GM12878 (cell line): ENCODE data around the gene ZNF708. TPM values are rescaled to one million over a fixed set of nuclear protein-coding genes. Genes with fewer than 3 reads are reported as not detected.

ENCODE experiments used
- ATAC-seq: fragments of 200-7000 bp; cut with Tn5 transposase; 3 replicates; pipeline ENCODE4 v1.9.1; 2020; ENCODE audit warnings: mild to moderate bottlenecking, moderate library complexity
- BruUV-seq: library from RNA; stranded (reverse); fragments of 400-500 nt; replicated peaks from 2 replicates; lab custom pipeline; 2021; lab: Mats Ljungman, UMichigan
- CTCF ChIA-PET: fragments of 300-600 bp; sonication (Branson Sonifier 250); formaldehyde crosslinking; extraction: SDS; loops from one replicate; lab custom pipeline; 2021; ENCODE audit warnings: inconsistent platforms; lab: Yijun Ruan, JAX
- POLR2A ChIA-PET: fragments of 350-600 bp; formaldehyde crosslinking; extraction: SDS; loops from one replicate; lab custom pipeline; 2021; ENCODE audit warnings: inconsistent platforms; lab: Charles Lee
- RAD21 ChIA-PET: fragments of 300-600 bp; sonication (Branson Sonifier 250); formaldehyde crosslinking; loops from one replicate; lab custom pipeline; 2023; ENCODE audit warnings: antibody characterized with exemption; ENCODE audit not compliant: unreplicated experiment; lab: Charles Lee
- SMC1A ChIA-PET: fragments of 300-600 bp; sonication (Branson Sonifier 250); formaldehyde crosslinking; loops from one replicate; lab custom pipeline; 2023; ENCODE audit not compliant: unreplicated experiment, uncharacterized antibody; lab: Charles Lee
- DNase-seq: peaks from one replicate; pipeline ENCODE4 v3.0.0-alpha.2; 2011; ENCODE audit warnings: low read depth, low spot score
- FAIRE-seq: peaks from 3 replicates; lab custom pipeline; 2011; peaks lifted over from hg19 to GRCh38; lab: Jason Lieb, UNC
- H2AFZ ChIP-seq: 2 replicates; pipeline ENCODE4 v1.6.0; 2011; ENCODE audit warnings: low read depth, low read length, control low read depth; ENCODE audit not compliant: control insufficient read depth
- H3K27ac ChIP-seq: 2 replicates; pipeline ENCODE4 v1.5.1; 2011; ENCODE audit warnings: control low read depth; ENCODE audit not compliant: control insufficient read depth, insufficient read depth
- H3K27me3 ChIP-seq, 2 experiments: replicated peaks in 1 of 2; 2 replicates each; pipeline versions ENCODE4 v1.6.0 to v1.6.1; 2011; ENCODE audit warnings: low read length in 1 of 2; ENCODE audit not compliant: control insufficient read depth in 2 of 2, insufficient read depth in 2 of 2
- H3K36me3 ChIP-seq, 2 experiments: 2 replicates each; pipeline ENCODE4 v1.5.1; 2011; ENCODE audit warnings: low read length in 1 of 2; ENCODE audit not compliant: control insufficient read depth in 2 of 2, insufficient read depth in 2 of 2
- H3K4me1 ChIP-seq: 2 replicates; pipeline ENCODE4 v1.6.1; 2011; ENCODE audit warnings: mild to moderate bottlenecking, low read length, moderate library complexity, mixed read lengths; ENCODE audit not compliant: control insufficient read depth, insufficient read depth
- H3K4me2 ChIP-seq: 2 replicates; pipeline ENCODE4 v1.6.0; 2011; ENCODE audit warnings: control low read depth; ENCODE audit not compliant: control insufficient read depth, insufficient read depth
- H3K4me3 ChIP-seq: fragments of 200-600 bp; sonication (generic); 2 replicates; pipeline ENCODE4 v1.5.1; 2016
- H3K79me2 ChIP-seq: 2 replicates; pipeline ENCODE4 v1.6.0; 2011; ENCODE audit warnings: low read length; ENCODE audit not compliant: control insufficient read depth, insufficient read depth
- H3K9ac ChIP-seq: 2 replicates; pipeline ENCODE4 v1.8.0; 2011; ENCODE audit warnings: low read length, control low read depth, mixed read lengths; ENCODE audit not compliant: control insufficient read depth, insufficient read depth
- H3K9me3 ChIP-seq: replicated peaks from 3 replicates; pipeline ENCODE4 v1.5.1; 2011; ENCODE audit warnings: mild to moderate bottlenecking, low read length; ENCODE audit not compliant: control insufficient read depth, insufficient read depth
- H4K20me1 ChIP-seq: 2 replicates; pipeline ENCODE4 v1.6.0; 2011; ENCODE audit not compliant: control insufficient read depth, insufficient read depth
- BRCA1 ChIP-seq: IDR thresholded peaks from 2 replicates; pipeline ENCODE4 v1.6.1; 2011; ENCODE audit warnings: low read depth, low read length, improper control_type of control experiment
- CREB1 ChIP-seq: IDR thresholded peaks from 2 replicates; pipeline ENCODE4 v1.6.1; 2012; ENCODE audit warnings: low read depth, mild to moderate bottlenecking, inconsistent platforms
- DPF2 ChIP-seq: fragments of 450-650 bp; IDR thresholded peaks from 2 replicates; pipeline ENCODE4 v1.6.1; 2017; ENCODE audit warnings: mild to moderate bottlenecking
- PML ChIP-seq: IDR thresholded peaks from 2 replicates; pipeline ENCODE4 v1.6.1; 2012; ENCODE audit warnings: low read length, inconsistent platforms
- POU2F2 ChIP-seq: IDR thresholded peaks from 3 replicates; pipeline ENCODE4 v1.6.1; 2011; ENCODE audit warnings: low read depth, mild to moderate bottlenecking, low read length, borderline replicate concordance
- SMAD1 ChIP-seq: fragments of 450-650 bp; IDR thresholded peaks from 2 replicates; pipeline ENCODE4 v1.6.1; 2018; ENCODE audit warnings: mild to moderate bottlenecking, low read depth; ENCODE audit not compliant: partially characterized antibody
- SMARCA5 ChIP-seq: fragments of 450-650 bp; IDR thresholded peaks from 2 replicates; pipeline ENCODE4 v1.6.1; 2017; ENCODE audit warnings: mild to moderate bottlenecking
- STAT1 ChIP-seq: fragments of 450-650 bp; conservative IDR thresholded peaks from 2 replicates; pipeline ENCODE4 v1.6.1; 2014; ENCODE audit warnings: antibody characterized with exemption, mild to moderate bottlenecking
- TARDBP ChIP-seq: IDR thresholded peaks from 2 replicates; pipeline ENCODE4 v1.6.1; 2016; ENCODE audit warnings: borderline replicate concordance
- ZNF217 ChIP-seq: fragments of 450-650 bp; IDR thresholded peaks from 2 replicates; pipeline ENCODE4 v1.6.1; 2017; ENCODE audit warnings: antibody characterized with exemption, mild to moderate bottlenecking
- WGBS: methylation state at CpG from one replicate; pipeline ENCODE4 v1.1.6; 2016; ENCODE audit warnings: low lambda C conversion rate; ENCODE audit not compliant: insufficient replicate concordance, insufficient coverage; ENCODE audit errors: missing lambda C conversion rate; 5-methylcytosine and 5-hydroxymethylcytosine counted together
- in situ Hi-C: fragments of 300-500 bp; cut with MboI; formaldehyde crosslinking; loops from 9 replicates; pipeline ENCODE4 v1.14.3; 2018; ENCODE audit warnings: mixed read lengths
- intact Hi-C: fragments of 100-400 bp; cut with micrococcal nuclease; formaldehyde crosslinking; loops from one replicate; pipeline ENCODE4 v1.14.2; 2022; ENCODE audit not compliant: unreplicated experiment
- polyA plus RNA-seq, 11 experiments: library from polyadenylated mRNA; depleted of rRNA in 4 of 11; unstranded in 6 of 11; stranded (reverse) in 5 of 11; fragments of >200 nt; fragmentation: Nextera tagmentation in 4 of 11; fragmentation: Illumina TruSeq in 1 of 11; extraction: Ambion mirVana in 4 of 11; extraction: Trizol in 1 of 11; gene quantifications; 1 replicate in 1 of 11; 2 replicates in 10 of 11; pipeline versions ENCODE4 v1.2.1 to v1.2.3, GENCODE V29; 2011 to 2016; ENCODE audit warnings: inconsistent platforms in 2 of 11, missing spikeins in 2 of 11, low read depth in 1 of 11
- total RNA-seq, 4 experiments: library from RNA; depleted of rRNA in 3 of 4; stranded (reverse); fragments of >200 nt in 3 of 4; fragmentation: Illumina TruSeq in 1 of 4; extraction: Trizol in 1 of 4; gene quantifications; 2 replicates each; pipeline versions ENCODE4 v1.2.1 to v1.2.3, GENCODE V29; 2013 to 2021
- TF ChIP-seq, protein P1 (sequence below): fragments of 450-650 bp; IDR thresholded peaks from 2 replicates; pipeline ENCODE4 v1.6.1; 2017; ENCODE audit warnings: mild to moderate bottlenecking, moderate library complexity
- TF ChIP-seq, protein P2 (sequence below): fragments of 450-650 bp; IDR thresholded peaks from 2 replicates; pipeline ENCODE4 v1.6.1; 2017; ENCODE audit warnings: antibody characterized with exemption, mild to moderate bottlenecking, moderate library complexity
- TF ChIP-seq, protein P3 (sequence below): IDR thresholded peaks from 2 replicates; pipeline ENCODE4 v1.6.1; 2011; ENCODE audit warnings: low read depth, low read length, improper control_type of control experiment, borderline replicate concordance
- TF ChIP-seq, protein P4 (sequence below): fragments of 150-350 bp; IDR thresholded peaks from 2 replicates; pipeline ENCODE4 v1.6.1; 2016; ENCODE audit warnings: low read depth, low read length

Gene ZNF708
- total and polyA plus RNA-seq, 10 of the 15 experiments (the other 5 are each of a cell fraction or from before 2014, with no cell fraction given) = 2.7 to 15.9 (median 8.4) TPM

DNA sequence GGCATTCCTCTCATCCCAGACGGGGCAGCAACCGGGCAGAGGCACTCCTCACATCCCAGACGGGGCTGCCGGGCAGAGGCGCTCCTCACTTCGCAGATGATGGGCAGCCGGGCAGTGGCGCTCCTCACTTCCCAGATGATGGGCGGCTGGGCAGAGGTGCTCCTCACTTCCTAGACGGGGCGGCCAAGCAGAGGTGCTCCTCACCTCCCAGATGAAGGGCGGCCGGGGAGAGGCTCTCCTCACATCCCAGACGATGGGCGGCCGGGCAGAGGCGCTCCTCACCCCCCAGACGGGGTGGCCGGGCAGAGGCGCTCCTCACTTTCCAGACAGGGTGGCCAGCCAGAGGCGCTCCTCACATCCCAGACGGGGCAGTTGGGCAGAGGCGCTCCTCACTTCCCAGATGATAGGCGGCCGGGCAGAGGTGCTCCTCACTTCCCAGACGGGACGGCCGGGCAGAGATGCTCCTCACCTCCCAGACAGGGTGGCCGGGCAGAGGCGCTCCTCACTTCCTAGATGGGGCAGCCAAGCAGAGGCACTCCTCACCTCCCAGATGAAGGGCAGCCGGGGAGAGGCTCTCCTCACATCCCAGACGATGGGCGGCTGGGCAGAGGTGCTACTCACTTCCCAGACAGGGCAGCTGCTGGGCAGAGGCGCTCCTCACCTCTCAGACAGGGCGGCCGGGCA is 68.9 kb downstream of the ZNF708 start:
- no peak overlapping the region for H3K27ac ChIP-seq
- no peak overlapping the region for H3K4me3 ChIP-seq
- intact Hi-C loops = no loop called here
- H3K4me1 ChIP-seq = no peaks in the 10 kb centered on the region
- POLR2A ChIA-PET = no interaction called here
- WGBS = 80% methylated on average over 36 of the region's 36 CpGs
- no peak overlapping the region for H3K4me2 ChIP-seq
- no peaks in the 10 kb centered on the region for H3K27me3 ChIP-seq
- ATAC-seq = no peak
- FAIRE-seq = no peak
- in situ Hi-C loops = no loop called here
- CTCF ChIA-PET = no interaction called here
- H2AFZ ChIP-seq = no peak overlapping the region
- no peaks in the 10 kb centered on the region for H3K36me3 ChIP-seq
- H4K20me1 ChIP-seq = no peaks in the 10 kb centered on the region
- no peaks in the 10 kb centered on the region for H3K79me2 ChIP-seq
- H3K9me3 ChIP-seq = no peaks in the 10 kb centered on the region; the same call in 1 of the 3 replicates
- H3K9ac ChIP-seq = no peak overlapping the region
- no TSS peak for BruUV-seq
- DNase-seq = no peak
- SMC1A ChIA-PET = no interaction called here
- RAD21 ChIA-PET = no interaction called here
- TF ChIP-seq SMARCA5 = no peak
- TF ChIP-seq DPF2 = no peak
- no peak for TF ChIP-seq POU2F2
- TF ChIP-seq, protein P1, sequence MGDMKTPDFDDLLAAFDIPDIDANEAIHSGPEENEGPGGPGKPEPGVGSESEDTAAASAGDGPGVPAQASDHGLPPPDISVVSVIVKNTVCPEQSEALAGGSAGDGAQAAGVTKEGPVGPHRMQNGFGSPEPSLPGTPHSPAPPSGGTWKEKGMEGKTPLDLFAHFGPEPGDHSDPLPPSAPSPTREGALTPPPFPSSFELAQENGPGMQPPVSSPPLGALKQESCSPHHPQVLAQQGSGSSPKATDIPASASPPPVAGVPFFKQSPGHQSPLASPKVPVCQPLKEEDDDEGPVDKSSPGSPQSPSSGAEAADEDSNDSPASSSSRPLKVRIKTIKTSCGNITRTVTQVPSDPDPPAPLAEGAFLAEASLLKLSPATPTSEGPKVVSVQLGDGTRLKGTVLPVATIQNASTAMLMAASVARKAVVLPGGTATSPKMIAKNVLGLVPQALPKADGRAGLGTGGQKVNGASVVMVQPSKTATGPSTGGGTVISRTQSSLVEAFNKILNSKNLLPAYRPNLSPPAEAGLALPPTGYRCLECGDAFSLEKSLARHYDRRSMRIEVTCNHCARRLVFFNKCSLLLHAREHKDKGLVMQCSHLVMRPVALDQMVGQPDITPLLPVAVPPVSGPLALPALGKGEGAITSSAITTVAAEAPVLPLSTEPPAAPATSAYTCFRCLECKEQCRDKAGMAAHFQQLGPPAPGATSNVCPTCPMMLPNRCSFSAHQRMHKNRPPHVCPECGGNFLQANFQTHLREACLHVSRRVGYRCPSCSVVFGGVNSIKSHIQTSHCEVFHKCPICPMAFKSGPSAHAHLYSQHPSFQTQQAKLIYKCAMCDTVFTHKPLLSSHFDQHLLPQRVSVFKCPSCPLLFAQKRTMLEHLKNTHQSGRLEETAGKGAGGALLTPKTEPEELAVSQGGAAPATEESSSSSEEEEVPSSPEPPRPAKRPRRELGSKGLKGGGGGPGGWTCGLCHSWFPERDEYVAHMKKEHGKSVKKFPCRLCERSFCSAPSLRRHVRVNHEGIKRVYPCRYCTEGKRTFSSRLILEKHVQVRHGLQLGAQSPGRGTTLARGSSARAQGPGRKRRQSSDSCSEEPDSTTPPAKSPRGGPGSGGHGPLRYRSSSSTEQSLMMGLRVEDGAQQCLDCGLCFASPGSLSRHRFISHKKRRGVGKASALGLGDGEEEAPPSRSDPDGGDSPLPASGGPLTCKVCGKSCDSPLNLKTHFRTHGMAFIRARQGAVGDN = no peak
- TF ChIP-seq, protein P2, sequence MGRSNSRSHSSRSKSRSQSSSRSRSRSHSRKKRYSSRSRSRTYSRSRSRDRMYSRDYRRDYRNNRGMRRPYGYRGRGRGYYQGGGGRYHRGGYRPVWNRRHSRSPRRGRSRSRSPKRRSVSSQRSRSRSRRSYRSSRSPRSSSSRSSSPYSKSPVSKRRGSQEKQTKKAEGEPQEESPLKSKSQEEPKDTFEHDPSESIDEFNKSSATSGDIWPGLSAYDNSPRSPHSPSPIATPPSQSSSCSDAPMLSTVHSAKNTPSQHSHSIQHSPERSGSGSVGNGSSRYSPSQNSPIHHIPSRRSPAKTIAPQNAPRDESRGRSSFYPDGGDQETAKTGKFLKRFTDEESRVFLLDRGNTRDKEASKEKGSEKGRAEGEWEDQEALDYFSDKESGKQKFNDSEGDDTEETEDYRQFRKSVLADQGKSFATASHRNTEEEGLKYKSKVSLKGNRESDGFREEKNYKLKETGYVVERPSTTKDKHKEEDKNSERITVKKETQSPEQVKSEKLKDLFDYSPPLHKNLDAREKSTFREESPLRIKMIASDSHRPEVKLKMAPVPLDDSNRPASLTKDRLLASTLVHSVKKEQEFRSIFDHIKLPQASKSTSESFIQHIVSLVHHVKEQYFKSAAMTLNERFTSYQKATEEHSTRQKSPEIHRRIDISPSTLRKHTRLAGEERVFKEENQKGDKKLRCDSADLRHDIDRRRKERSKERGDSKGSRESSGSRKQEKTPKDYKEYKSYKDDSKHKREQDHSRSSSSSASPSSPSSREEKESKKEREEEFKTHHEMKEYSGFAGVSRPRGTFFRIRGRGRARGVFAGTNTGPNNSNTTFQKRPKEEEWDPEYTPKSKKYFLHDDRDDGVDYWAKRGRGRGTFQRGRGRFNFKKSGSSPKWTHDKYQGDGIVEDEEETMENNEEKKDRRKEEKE = no peak
- TF ChIP-seq CREB1 = no peak
- TF ChIP-seq, protein P3, sequence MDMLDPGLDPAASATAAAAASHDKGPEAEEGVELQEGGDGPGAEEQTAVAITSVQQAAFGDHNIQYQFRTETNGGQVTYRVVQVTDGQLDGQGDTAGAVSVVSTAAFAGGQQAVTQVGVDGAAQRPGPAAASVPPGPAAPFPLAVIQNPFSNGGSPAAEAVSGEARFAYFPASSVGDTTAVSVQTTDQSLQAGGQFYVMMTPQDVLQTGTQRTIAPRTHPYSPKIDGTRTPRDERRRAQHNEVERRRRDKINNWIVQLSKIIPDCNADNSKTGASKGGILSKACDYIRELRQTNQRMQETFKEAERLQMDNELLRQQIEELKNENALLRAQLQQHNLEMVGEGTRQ = no peak
- TF ChIP-seq, protein P4, sequence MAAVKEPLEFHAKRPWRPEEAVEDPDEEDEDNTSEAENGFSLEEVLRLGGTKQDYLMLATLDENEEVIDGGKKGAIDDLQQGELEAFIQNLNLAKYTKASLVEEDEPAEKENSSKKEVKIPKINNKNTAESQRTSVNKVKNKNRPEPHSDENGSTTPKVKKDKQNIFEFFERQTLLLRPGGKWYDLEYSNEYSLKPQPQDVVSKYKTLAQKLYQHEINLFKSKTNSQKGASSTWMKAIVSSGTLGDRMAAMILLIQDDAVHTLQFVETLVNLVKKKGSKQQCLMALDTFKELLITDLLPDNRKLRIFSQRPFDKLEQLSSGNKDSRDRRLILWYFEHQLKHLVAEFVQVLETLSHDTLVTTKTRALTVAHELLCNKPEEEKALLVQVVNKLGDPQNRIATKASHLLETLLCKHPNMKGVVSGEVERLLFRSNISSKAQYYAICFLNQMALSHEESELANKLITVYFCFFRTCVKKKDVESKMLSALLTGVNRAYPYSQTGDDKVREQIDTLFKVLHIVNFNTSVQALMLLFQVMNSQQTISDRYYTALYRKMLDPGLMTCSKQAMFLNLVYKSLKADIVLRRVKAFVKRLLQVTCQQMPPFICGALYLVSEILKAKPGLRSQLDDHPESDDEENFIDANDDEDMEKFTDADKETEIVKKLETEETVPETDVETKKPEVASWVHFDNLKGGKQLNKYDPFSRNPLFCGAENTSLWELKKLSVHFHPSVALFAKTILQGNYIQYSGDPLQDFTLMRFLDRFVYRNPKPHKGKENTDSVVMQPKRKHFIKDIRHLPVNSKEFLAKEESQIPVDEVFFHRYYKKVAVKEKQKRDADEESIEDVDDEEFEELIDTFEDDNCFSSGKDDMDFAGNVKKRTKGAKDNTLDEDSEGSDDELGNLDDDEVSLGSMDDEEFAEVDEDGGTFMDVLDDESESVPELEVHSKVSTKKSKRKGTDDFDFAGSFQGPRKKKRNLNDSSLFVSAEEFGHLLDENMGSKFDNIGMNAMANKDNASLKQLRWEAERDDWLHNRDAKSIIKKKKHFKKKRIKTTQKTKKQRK = no peak
- no peak for TF ChIP-seq BRCA1
- no peak for TF ChIP-seq ZNF217
- TF ChIP-seq PML = no peak
- no peak for TF ChIP-seq SMAD1
- no peak for TF ChIP-seq TARDBP
- TF ChIP-seq STAT1 = no peak
